Activated naive CD4-positive, alpha-beta T cell treated with anti-CD3 and anti-CD28 coated beads, Interleukin-2, amount 50 U/mL, for 72 hours (primary cell): ENCODE results near the gene HES5. TPM values are rescaled to one million over a fixed set of nuclear protein-coding genes. Genes with fewer than 3 reads are reported as not detected.

Experiments
- ATAC-seq, 2 donors: fragments of 150-1000 bp; cut with Tn5 transposase; 2 replicates each; pipeline ENCODE4 v1.10.0; 2021; ENCODE audit warnings: mild to moderate bottlenecking in 2 of 2, moderate library complexity in 2 of 2
- DNase-seq, 2 donors: peaks; one replicate each; pipeline ENCODE4 v3.0.0; 2021 to 2022; ENCODE audit warnings: low spot score in 2 of 2
- H3K27ac Mint-ChIP-seq, 2 donors: one replicate each; pipeline ENCODE4 v1.8.0; 2022; ENCODE audit warnings: mild to moderate bottlenecking in 2 of 2, mixed read lengths in 2 of 2
- H3K36me3 Mint-ChIP-seq, 2 donors: one replicate each; pipeline ENCODE4 v1.8.0; 2022; ENCODE audit warnings: mixed read lengths in 2 of 2
- H3K9me3 Mint-ChIP-seq, 2 donors: one replicate each; pipeline ENCODE4 v1.8.0; 2022; ENCODE audit warnings: mixed read lengths in 2 of 2
- total RNA-seq, 2 donors: library from RNA; stranded (reverse); gene quantifications; one replicate each; pipeline ENCODE4 v1.2.3, GENCODE V29; 2022

The HES5 gene
- total RNA-seq, 2 donors from 2014 or later = 0.19 TPM; not detected in 1

GRCh38 chr1:2528611-2528965 is 1.5 kb downstream of the HES5 start:
- H3K36me3 Mint-ChIP-seq = peaks cover 6 to 7% of the 10 kb centered on the region in 2 donors
- DNase-seq = no peak
- no peaks in the 10 kb centered on the region for H3K9me3 Mint-ChIP-seq
- H3K27ac Mint-ChIP-seq = peak overlapping the region in 1 of 2 donors; percentile 36
- no peak for ATAC-seq

GRCh38 chr1:2528016-2528415 is 2.0 kb downstream of the HES5 start:
- ATAC-seq (no peak), DNase-seq (no peak)
- Mint-ChIP-seq H3K27ac (no peak overlapping the region), H3K36me3 (peaks cover 6 to 7% of the 10 kb centered on the region in 2 donors), H3K9me3 (no peaks in the 10 kb centered on the region)

GRCh38 chr1:2527556-2527860 is 2.6 kb downstream of the HES5 start:
- no peak for ATAC-seq
- no peaks in the 10 kb centered on the region for H3K9me3 Mint-ChIP-seq

GRCh38 chr1:2526824-2527555 is 3.1 kb downstream of the HES5 start:
- DNase-seq = peak; percentile 63 to 82
- no peaks in the 10 kb centered on the region for H3K9me3 Mint-ChIP-seq
- peak; percentile 51 to 76 for ATAC-seq
- H3K27ac Mint-ChIP-seq = peak overlapping the region in 1 of 2 donors; percentile 78
- H3K36me3 Mint-ChIP-seq = peaks cover 6 to 7% of the 10 kb centered on the region in 2 donors

More at GRCh38 chr1:2527556-2527860, 2.6 kb downstream of the HES5 start:
- peaks cover 6 to 7% of the 10 kb centered on the region in 2 donors for H3K36me3 Mint-ChIP-seq
- no peak overlapping the region for H3K27ac Mint-ChIP-seq
- no peak for DNase-seq

GRCh38 chr1:2525920-2526823 is 3.9 kb downstream of the HES5 start, which contains the start of gene PANK4:
Gene PANK4, minus strand, starts transcription at chr1:2526596. Its CDS starts 9 bp downstream, at chr1:2526587.
- ATAC-seq (peak; percentile 84 to 90), DNase-seq (peak; percentile 87 to 88)
- Mint-ChIP-seq H3K27ac (peak within 1 kb of the TSS; percentile 78 to 95), H3K36me3 (peaks cover 6 to 7% of the 10 kb centered on the region in 2 donors), H3K9me3 (no peaks in the 10 kb centered on the region)

- H3K9me3 Mint-ChIP-seq = no peaks in the 10 kb centered on the region
Observed at GRCh38 chr1:2525572-2525919, 4.5 kb downstream of the HES5 start.

GRCh38 chr1:2523891-2524609 is 6.0 kb downstream of the HES5 start:
- no peaks in the 10 kb centered on the region for H3K9me3 Mint-ChIP-seq
- DNase-seq = peak in 1 of 2 donors; percentile 37
- ATAC-seq = no peak
- H3K27ac Mint-ChIP-seq = peak overlapping the region; percentile 78 to 96
- H3K36me3 Mint-ChIP-seq = peaks cover 6 to 7% of the 10 kb centered on the region in 2 donors

More at GRCh38 chr1:2525572-2525919, 4.5 kb downstream of the HES5 start:
- Mint-ChIP-seq H3K27ac (peak overlapping the region; percentile 78 to 90), H3K36me3 (peaks cover 6 to 7% of the 10 kb centered on the region in 2 donors)
- DNase-seq (no peak), ATAC-seq (no peak)

GRCh38 chr1:2523191-2523890 is 6.7 kb downstream of the HES5 start:
- DNase-seq (peak in 1 of 2 donors; percentile 46), ATAC-seq (no peak)
- Mint-ChIP-seq H3K27ac (peak overlapping the region; percentile 78 to 96), H3K9me3 (no peaks in the 10 kb centered on the region), H3K36me3 (peaks cover 6 to 7% of the 10 kb centered on the region in 2 donors)

- DNase-seq = no peak
- Mint-ChIP-seq H3K36me3 (peaks cover 6 to 7% of the 10 kb centered on the region in 2 donors), H3K27ac (peak overlapping the region; percentile 78 to 96), H3K9me3 (no peaks in the 10 kb centered on the region)
- no peak for ATAC-seq
Observed at GRCh38 chr1:2522230-2522629, 7.8 kb downstream of the HES5 start.

GRCh38 chr1:2520806-2521205 is 9.3 kb downstream of the HES5 start:
- peaks cover 6 to 7% of the 10 kb centered on the region in 2 donors for H3K36me3 Mint-ChIP-seq
- H3K27ac Mint-ChIP-seq = peak overlapping the region in 1 of 2 donors; percentile 29
- no peaks in the 10 kb centered on the region for H3K9me3 Mint-ChIP-seq
- DNase-seq (no peak), ATAC-seq (no peak)

GRCh38 chr1:2520206-2520605 is 9.9 kb downstream of the HES5 start:
- ATAC-seq = no peak

GRCh38 chr1:2519729-2520128 is 10.3 kb downstream of the HES5 start:
- ATAC-seq = no peak
- Mint-ChIP-seq H3K36me3 (no peaks in the 10 kb centered on the region), H3K9me3 (no peaks in the 10 kb centered on the region), H3K27ac (no peak overlapping the region)
- no peak for DNase-seq

More at GRCh38 chr1:2520206-2520605, 9.9 kb downstream of the HES5 start:
- Mint-ChIP-seq H3K27ac (no peak overlapping the region), H3K9me3 (no peaks in the 10 kb centered on the region), H3K36me3 (peaks cover 4% of the 10 kb centered on the region in 2 donors)
- no peak for DNase-seq

GRCh38 chr1:2519029-2519685 is 10.9 kb downstream of the HES5 start:
- H3K27ac Mint-ChIP-seq = no peak overlapping the region
- no peaks in the 10 kb centered on the region for H3K36me3 Mint-ChIP-seq
- DNase-seq = no peak
- no peak for ATAC-seq
- no peaks in the 10 kb centered on the region for H3K9me3 Mint-ChIP-seq

GRCh38 chr1:2518528-2518927 is 11.5 kb downstream of the HES5 start:
- Mint-ChIP-seq H3K36me3 (no peaks in the 10 kb centered on the region), H3K9me3 (no peaks in the 10 kb centered on the region), H3K27ac (no peak overlapping the region)
- ATAC-seq = no peak
- DNase-seq = no peak

GRCh38 chr1:2517966-2518365 is 12.1 kb downstream of the HES5 start:
- no peak overlapping the region for H3K27ac Mint-ChIP-seq
- DNase-seq = no peak
- ATAC-seq = no peak
- no peaks in the 10 kb centered on the region for H3K36me3 Mint-ChIP-seq
- H3K9me3 Mint-ChIP-seq = no peaks in the 10 kb centered on the region

GRCh38 chr1:2516946-2517345 is 13.1 kb downstream of the HES5 start:
- no peaks in the 10 kb centered on the region for H3K9me3 Mint-ChIP-seq
- H3K27ac Mint-ChIP-seq = peak overlapping the region in 1 of 2 donors; percentile 68
- no peak for DNase-seq
- ATAC-seq = no peak
- H3K36me3 Mint-ChIP-seq = no peaks in the 10 kb centered on the region
